Esophagus squamous epithelium (tissue), 5 donors: ENCODE data around the gene ACOT11. TPM values are rescaled to one million over a fixed set of nuclear protein-coding genes. Genes with fewer than 3 reads are reported as not detected.

Experiments
- DNase-seq: peaks from one replicate; lab custom pipeline; 2025; lab: John Stamatoyannopoulos, UW
- H3K27ac ChIP-seq, 4 donors: fragments of 200-600 bp; sonication (generic); one replicate each; pipeline ENCODE4 v1.5.1; 2016 to 2019; ENCODE audit warnings: mild to moderate bottlenecking in 1 of 4
- H3K27me3 ChIP-seq, 4 donors: fragments of 200-600 bp; sonication (generic); 1 replicate in 3 of 4; 2 replicates in 1 of 4; pipeline versions ENCODE4 v1.5.1 to v1.6.0; 2017 to 2021; ENCODE audit warnings: antibody characterized with exemption in 1 of 4
- H3K36me3 ChIP-seq, 3 donors: fragments of 200-600 bp; sonication (generic); one replicate each; pipeline ENCODE4 v1.5.1; 2016 to 2019
- H3K4me1 ChIP-seq, 3 donors: fragments of 200-600 bp; sonication (generic); one replicate each; pipeline ENCODE4 v1.5.1; 2017 to 2019
- H3K4me3 ChIP-seq, 4 donors: fragments of 200-600 bp; sonication (generic); 1 replicate in 3 of 4; 2 replicates in 1 of 4; pipeline ENCODE4 v1.5.1; 2016 to 2019; ENCODE audit warnings: mild to moderate bottlenecking in 2 of 4, moderate library complexity in 1 of 4
- H3K9me3 ChIP-seq, 3 donors: fragments of 200-600 bp; sonication (generic); one replicate each; pipeline ENCODE4 v1.5.1; 2016 to 2019
- POLR2A ChIP-seq, 4 donors: fragments of 450-650 bp; IDR thresholded peaks; one replicate each; pipeline ENCODE4 v1.6.1; 2017; ENCODE audit warnings: antibody characterized with exemption in 4 of 4, mild to moderate bottlenecking in 4 of 4, moderate library complexity in 3 of 4
- WGBS, 2 donors: methylation state at CpG; one replicate each; pipeline ENCODE4 v1.1.5; 2018; 5-methylcytosine and 5-hydroxymethylcytosine counted together
- intact Hi-C: fragments of 100-400 bp; cut with DNase I; formaldehyde crosslinking; loops from one replicate; pipeline ENCODE4 v1.15.0; 2022
- total RNA-seq, 4 donors: library from RNA; depleted of rRNA; stranded (reverse); fragments of >200 nt; gene quantifications; one replicate each; pipeline ENCODE4 v1.1.0, GENCODE V29; 2016
- TF ChIP-seq, protein P1 (sequence below), 6 experiments: fragments of 450-650 bp in 4 of 6; fragments of 200-600 bp in 2 of 6; sonication (generic) in 2 of 6; IDR thresholded peaks; one replicate each; pipeline ENCODE4 v1.5.1; 2016 to 2019; ENCODE audit warnings: antibody characterized with exemption in 6 of 6, mild to moderate bottlenecking in 4 of 6, moderate library complexity in 4 of 6
- donor health status: DM: yes; HTN: yes; CAD: no.

Gene ACOT11
- total RNA-seq, 4 donors from 2014 or later: 10.1 to 33.9 (median 20.3) TPM

DNA sequence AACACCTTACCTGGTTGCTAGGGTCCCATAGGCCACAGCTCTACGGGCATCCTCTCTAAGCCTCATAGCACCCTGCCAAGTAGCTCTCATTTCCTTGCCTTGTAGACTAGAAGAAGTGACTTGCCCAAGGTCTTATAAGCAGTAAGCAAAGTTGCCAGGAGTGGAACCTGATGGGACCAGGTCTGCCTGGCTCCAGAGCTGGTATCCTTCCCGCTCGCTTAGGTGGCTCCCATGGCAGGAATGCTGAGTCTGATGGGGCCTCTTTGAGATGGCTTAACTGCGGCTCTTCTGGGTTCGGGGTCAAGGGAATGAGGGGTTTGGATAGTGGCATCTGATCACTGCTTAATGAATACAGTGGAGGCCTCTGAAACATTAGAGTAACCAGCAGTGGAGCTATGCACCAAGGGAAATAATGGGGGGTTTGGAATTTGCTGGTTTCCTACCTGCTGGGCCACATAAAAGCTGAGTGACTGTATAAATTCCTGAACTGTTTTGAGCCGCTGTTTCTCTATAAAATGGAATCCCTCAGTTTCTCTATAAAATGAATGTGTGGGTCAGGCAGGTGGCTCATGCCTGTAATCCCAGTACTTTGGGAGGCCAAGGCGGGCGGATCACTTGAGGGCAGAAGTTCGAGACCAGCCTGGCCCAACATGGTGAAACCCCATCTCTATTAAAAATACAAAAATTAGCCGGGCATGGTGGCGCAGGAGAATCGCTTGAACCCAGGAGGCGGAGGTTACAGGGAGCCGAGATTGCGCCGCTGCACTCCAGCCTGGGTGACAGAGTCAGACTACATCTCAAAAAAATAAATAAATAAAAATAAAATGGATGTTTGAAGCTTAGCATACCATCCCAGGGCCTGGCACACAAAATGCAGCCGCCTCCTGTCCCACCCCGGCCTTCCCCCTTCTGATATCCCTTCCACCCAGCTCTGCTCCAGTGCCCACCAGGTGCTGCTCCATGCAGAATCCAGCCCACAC, 62.9 kb downstream of the ACOT11 start:
- H3K4me1 ChIP-seq: peaks cover 0 to 7% (median 0%) of the 10 kb centered on the region in 3 donors
- no peak overlapping the region for H3K27ac ChIP-seq
- no peaks in the 10 kb centered on the region for H3K9me3 ChIP-seq
- no peak overlapping the region for H3K4me3 ChIP-seq
- H3K27me3 ChIP-seq: no peaks in the 10 kb centered on the region
- peaks cover 0 to 40% (median 0%) of the 10 kb centered on the region in 3 donors for H3K36me3 ChIP-seq
- TF ChIP-seq, protein P1, sequence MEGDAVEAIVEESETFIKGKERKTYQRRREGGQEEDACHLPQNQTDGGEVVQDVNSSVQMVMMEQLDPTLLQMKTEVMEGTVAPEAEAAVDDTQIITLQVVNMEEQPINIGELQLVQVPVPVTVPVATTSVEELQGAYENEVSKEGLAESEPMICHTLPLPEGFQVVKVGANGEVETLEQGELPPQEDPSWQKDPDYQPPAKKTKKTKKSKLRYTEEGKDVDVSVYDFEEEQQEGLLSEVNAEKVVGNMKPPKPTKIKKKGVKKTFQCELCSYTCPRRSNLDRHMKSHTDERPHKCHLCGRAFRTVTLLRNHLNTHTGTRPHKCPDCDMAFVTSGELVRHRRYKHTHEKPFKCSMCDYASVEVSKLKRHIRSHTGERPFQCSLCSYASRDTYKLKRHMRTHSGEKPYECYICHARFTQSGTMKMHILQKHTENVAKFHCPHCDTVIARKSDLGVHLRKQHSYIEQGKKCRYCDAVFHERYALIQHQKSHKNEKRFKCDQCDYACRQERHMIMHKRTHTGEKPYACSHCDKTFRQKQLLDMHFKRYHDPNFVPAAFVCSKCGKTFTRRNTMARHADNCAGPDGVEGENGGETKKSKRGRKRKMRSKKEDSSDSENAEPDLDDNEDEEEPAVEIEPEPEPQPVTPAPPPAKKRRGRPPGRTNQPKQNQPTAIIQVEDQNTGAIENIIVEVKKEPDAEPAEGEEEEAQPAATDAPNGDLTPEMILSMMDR (IDR thresholded peaks at IDR 0.05): no peak
- no peak for TF ChIP-seq POLR2A (IDR thresholded peaks at IDR 0.05)
- DNase-seq: no peak
- intact Hi-C loops: no loop called here
- WGBS, 2 donors: 94% methylated on average over 11 to 16 of the region's 18 CpGs

DNA sequence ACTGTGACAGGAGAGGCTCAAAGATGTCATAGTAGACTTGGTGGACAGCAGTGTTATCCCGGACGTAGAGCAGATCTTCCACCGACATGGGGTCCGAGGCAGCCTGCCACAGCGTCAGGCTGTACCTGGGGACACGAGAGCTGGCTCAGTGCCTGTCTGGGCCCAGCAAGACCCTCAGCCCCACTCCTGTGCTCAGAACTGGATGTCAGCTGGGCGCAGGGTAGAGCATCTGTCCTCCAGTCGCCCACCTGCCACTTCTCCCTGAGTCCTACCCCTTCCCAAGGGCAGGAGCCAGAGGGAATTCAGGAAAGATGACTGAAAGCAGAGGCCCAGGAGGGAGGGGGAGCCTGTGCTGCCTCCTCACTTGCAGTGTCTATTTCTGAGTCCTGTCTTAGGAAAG, 63.6 kb downstream of the ACOT11 start:
- DNase-seq: no peak
- H3K4me1 ChIP-seq: peaks cover 0 to 10% (median 0%) of the 10 kb centered on the region in 3 donors
- TF ChIP-seq POLR2A (IDR thresholded peaks at IDR 0.05): no peak
- TF ChIP-seq, protein P1 (IDR thresholded peaks at IDR 0.05): no peak
- WGBS, 2 donors: 40 to 91% methylated on average over 1 to 8 of the region's 8 CpGs
- H3K27me3 ChIP-seq: no peaks in the 10 kb centered on the region
- no peak overlapping the region for H3K27ac ChIP-seq
- no peak overlapping the region for H3K4me3 ChIP-seq
- intact Hi-C loops: no loop called here
- H3K9me3 ChIP-seq: no peaks in the 10 kb centered on the region
- peaks cover 0 to 34% (median 0%) of the 10 kb centered on the region in 3 donors for H3K36me3 ChIP-seq

DNA sequence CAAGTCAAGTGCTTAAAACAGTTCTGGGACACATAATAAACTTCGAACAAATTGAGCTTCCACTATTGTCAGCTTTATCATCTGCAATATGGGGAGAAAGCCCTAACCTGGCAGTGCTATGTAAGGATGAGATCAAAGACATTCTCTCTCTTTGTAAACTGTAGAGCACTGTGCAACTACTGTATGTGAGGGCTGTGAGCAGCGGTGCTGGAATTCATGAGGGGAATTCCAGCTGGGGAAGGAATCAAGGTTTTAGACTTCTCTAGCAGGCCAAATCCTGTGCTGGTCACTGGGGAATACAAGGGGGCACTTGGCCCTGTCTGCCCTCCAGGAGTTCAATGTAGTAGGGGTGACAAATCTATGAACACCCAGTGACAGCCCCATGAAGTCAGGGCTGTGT, 66.0 kb downstream of the ACOT11 start:
- H3K27ac ChIP-seq: no peak overlapping the region
- H3K9me3 ChIP-seq: no peaks in the 10 kb centered on the region
- peaks cover 0 to 13% (median 0%) of the 10 kb centered on the region in 3 donors for H3K36me3 ChIP-seq
- intact Hi-C loops: no loop called here
- TF ChIP-seq, protein P1 (IDR thresholded peaks at IDR 0.05): no peak
- no peak for TF ChIP-seq POLR2A (IDR thresholded peaks at IDR 0.05)
- H3K4me3 ChIP-seq: no peak overlapping the region
- 46 to 55% methylated on average over 2 of the region's 2 CpGs for WGBS, 2 donors
- no peak for DNase-seq
- no peaks in the 10 kb centered on the region for H3K27me3 ChIP-seq
- peaks cover 0 to 10% (median 0%) of the 10 kb centered on the region in 3 donors for H3K4me1 ChIP-seq

DNA sequence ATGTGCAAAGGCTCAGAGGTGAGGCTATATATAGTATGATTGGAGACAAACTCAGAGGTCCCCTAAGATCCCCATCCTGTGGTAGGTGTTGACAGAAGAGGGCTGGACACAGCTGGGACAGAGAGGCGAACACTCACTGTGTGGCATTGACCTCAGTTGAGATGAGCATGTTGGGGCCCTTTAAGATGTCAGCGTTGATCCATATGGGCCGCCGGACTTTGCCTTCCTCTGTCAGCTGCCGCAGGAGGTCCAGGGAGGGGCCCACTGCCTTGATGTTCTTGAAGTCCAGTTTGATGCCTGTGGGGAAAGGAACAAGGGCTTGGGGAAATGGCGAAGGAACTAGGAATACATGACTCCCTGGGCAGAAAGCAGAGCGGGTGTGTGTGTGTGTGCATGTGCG, 66.5 kb downstream of the ACOT11 start:
- no peak overlapping the region for H3K27ac ChIP-seq
- H3K4me1 ChIP-seq: peaks cover 0 to 10% (median 0%) of the 10 kb centered on the region in 3 donors
- DNase-seq: no peak
- H3K36me3 ChIP-seq: peaks cover 0 to 7% (median 0%) of the 10 kb centered on the region in 3 donors
- TF ChIP-seq, protein P1 (IDR thresholded peaks at IDR 0.05): no peak
- intact Hi-C loops: no loop called here
- H3K4me3 ChIP-seq: no peak overlapping the region
- 76 to 80% methylated on average over 8 of the region's 8 CpGs for WGBS, 2 donors
- H3K27me3 ChIP-seq: no peaks in the 10 kb centered on the region
- no peaks in the 10 kb centered on the region for H3K9me3 ChIP-seq
